Hepatocyte (in vitro differentiated cells): Measurements from ENCODE around the gene BCO1.

Experiments used
- CTCF ChIP-seq: fragments of 200-600 bp; sonication (generic); IDR thresholded peaks from 2 replicates; pipeline ENCODE4 v1.5.1; 2016; ENCODE audit warnings: antibody characterized with exemption, mild to moderate bottlenecking; ENCODE audit not compliant: poor library complexity
- EZH2 ChIP-seq: fragments of 200-600 bp; sonication (generic); IDR thresholded peaks from 2 replicates; pipeline ENCODE4 v1.6.1; 2016; ENCODE audit warnings: antibody characterized with exemption, mild to moderate bottlenecking, borderline replicate concordance
- EZH2phosphoT487 ChIP-seq: fragments of 200-600 bp; sonication (generic); IDR thresholded peaks from one replicate; pipeline ENCODE4 v1.6.1; 2018; ENCODE audit warnings: antibody characterized with exemption, mild to moderate bottlenecking, low read depth, moderate library complexity; ENCODE audit not compliant: unreplicated experiment, severe bottlenecking

GRCh38 chr16:81275064-81275532 is 36.6 kb downstream of the BCO1 start:
- TF ChIP-seq CTCF (no peak), EZH2phosphoT487 (no peak), EZH2 (no peak)
